HL-60 (cell line): ENCODE results near the gene SLAIN2.
A peak's percentile ranks its signal among the peaks of the same experiment; 100 is the strongest.

ENCODE experiments used
- DNase-seq, 2 experiments: peaks; one replicate each; pipeline ENCODE4 v3.0.0-alpha.2; 2010 to 2020; ENCODE audit warnings: low read depth in 1 of 2, low spot score in 1 of 2
- H3K27ac ChIP-seq: fragments of 250-450 bp; sonication (Bioruptor Pico); replicated peaks from 2 replicates; pipeline ENCODE4 v1.5.1; 2020; ENCODE audit warnings: mild to moderate bottlenecking, moderate library complexity
- H3K27me3 ChIP-seq: fragments of 250-450 bp; sonication (Bioruptor Pico); 2 replicates; pipeline ENCODE4 v1.5.1; 2021; ENCODE audit warnings: mild to moderate bottlenecking, moderate library complexity; ENCODE audit not compliant: insufficient read depth, poor library complexity, severe bottlenecking
- H3K4me3 ChIP-seq: replicated peaks from 2 replicates; pipeline ENCODE4 v1.5.1; 2011; ENCODE audit warnings: mild to moderate bottlenecking, control low read depth, low read length; ENCODE audit not compliant: insufficient read depth
- CTCF ChIP-seq: IDR thresholded peaks from one replicate; pipeline ENCODE4 v1.5.1; 2011; ENCODE audit warnings: low read length, control low read depth, inconsistent platforms; ENCODE audit not compliant: insufficient read depth
- GABPA ChIP-seq: IDR thresholded peaks from 2 replicates; pipeline ENCODE4 v1.6.1; 2012; ENCODE audit warnings: low read depth
- POLR2AphosphoS5 ChIP-seq: IDR thresholded peaks from 2 replicates; pipeline ENCODE4 v1.6.1; 2012; ENCODE audit warnings: low read depth
- REST ChIP-seq: IDR thresholded peaks from 2 replicates; pipeline ENCODE4 v1.6.1; 2012; ENCODE audit warnings: low read depth; ENCODE audit not compliant: insufficient replicate concordance
- SPI1 ChIP-seq: IDR thresholded peaks from 2 replicates; pipeline ENCODE4 v1.6.1; 2012; ENCODE audit warnings: low read depth, mild to moderate bottlenecking, borderline replicate concordance

SLAIN2 gene

GRCh38 chr4:48329976-48330375 lies 11.4 kb upstream of the SLAIN2 start:
- Histone ChIP-seq H3K4me3 (no peak overlapping the region), H3K27ac (no peak overlapping the region), H3K27me3 (no peaks in the 10 kb centered on the region)
- no peak for TF ChIP-seq POLR2AphosphoS5
- TF ChIP-seq SPI1, result no peak
- no peak for TF ChIP-seq GABPA
- TF ChIP-seq REST, result no peak
- no peak for TF ChIP-seq CTCF
- no peak for DNase-seq

GRCh38 chr4:48331577-48332330 lies 9.6 kb upstream of the SLAIN2 start:
- peak; percentile 49 to 51 for DNase-seq
- H3K27me3 ChIP-seq, result no peaks in the 10 kb centered on the region
- H3K4me3 ChIP-seq, result no peak overlapping the region
- TF ChIP-seq GABPA, result no peak
- no peak for TF ChIP-seq CTCF
- no peak for TF ChIP-seq POLR2AphosphoS5
- no peak for TF ChIP-seq REST
- TF ChIP-seq SPI1, result no peak
- H3K27ac ChIP-seq, result no peak overlapping the region

- Histone ChIP-seq H3K27ac (no peak overlapping the region), H3K4me3 (no peak overlapping the region), H3K27me3 (no peaks in the 10 kb centered on the region)
- no peak for DNase-seq
- TF ChIP-seq REST, result no peak
- no peak for TF ChIP-seq POLR2AphosphoS5
- TF ChIP-seq GABPA, result no peak
- no peak for TF ChIP-seq CTCF
- no peak for TF ChIP-seq SPI1
Measured at GRCh38 chr4:48332661-48333060, 8.7 kb upstream of the SLAIN2 start.
